ENCODE results near the gene WLS.

DNA sequence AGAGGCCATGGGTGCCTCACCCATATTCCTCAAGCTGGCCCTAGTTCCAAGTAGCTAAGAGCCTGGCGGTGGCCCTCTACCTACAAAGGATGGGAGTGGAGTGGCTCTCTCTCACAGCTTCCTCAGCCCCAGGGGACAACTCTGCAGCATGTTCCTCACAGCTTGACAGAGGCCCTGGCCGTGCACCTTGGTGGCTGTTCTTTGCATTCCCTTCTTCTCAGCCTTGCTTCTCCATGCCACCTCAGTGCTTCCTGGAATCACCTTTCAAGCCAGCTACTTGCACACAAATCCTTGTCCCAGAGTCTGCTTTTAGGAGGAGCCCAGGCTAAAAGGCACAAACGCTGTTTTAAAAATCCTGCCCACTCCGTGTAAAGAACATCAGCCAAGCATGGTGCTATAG, 112.9 kb downstream of the WLS start:
- TF ChIP-seq YY1 (IDR thresholded peaks at IDR 0.05; ENCODE audit: insufficient read depth, insufficient read length) (no peak), SUZ12 (IDR thresholded peaks at IDR 0.05; ENCODE audit: extremely low read depth, insufficient read depth, insufficient read length) (no peak), ZNF274 (IDR thresholded peaks at IDR 0.05; ENCODE audit: low read depth, low read length) (no peak)
